C4-2B (cell line): ENCODE measurements around the gene FLII.

Experiments
- CTCF ChIP-seq: fragments of 450-650 bp; conservative IDR thresholded peaks from 2 replicates; pipeline ENCODE4 v1.5.1; 2017; ENCODE audit warnings: mild to moderate bottlenecking
- ZFX ChIP-seq: fragments of 450-650 bp; IDR thresholded peaks from 2 replicates; pipeline ENCODE4 v1.6.1; 2017

- TF ChIP-seq CTCF, result no peak
- TF ChIP-seq ZFX, result peak; percentile 22; the same call in 1 of the 2 replicates
Measured at GRCh38 chr17:18225642-18226283, 32.8 kb downstream of the FLII start.
